ENCODE measurements around the gene ENG. TPM values are rescaled to one million over a fixed set of nuclear protein-coding genes. Genes with fewer than 3 reads are reported as not detected.
"Not testable (repeated sequence)": the region's sequence is repeated elsewhere in the genome, so short reads cannot be mapped to it uniquely, and the experiment has no call there.

Gene ENG
- polyA plus RNA-seq, 3 donors, result 74.0 to 99.8 (median 89.8) TPM

DNA sequence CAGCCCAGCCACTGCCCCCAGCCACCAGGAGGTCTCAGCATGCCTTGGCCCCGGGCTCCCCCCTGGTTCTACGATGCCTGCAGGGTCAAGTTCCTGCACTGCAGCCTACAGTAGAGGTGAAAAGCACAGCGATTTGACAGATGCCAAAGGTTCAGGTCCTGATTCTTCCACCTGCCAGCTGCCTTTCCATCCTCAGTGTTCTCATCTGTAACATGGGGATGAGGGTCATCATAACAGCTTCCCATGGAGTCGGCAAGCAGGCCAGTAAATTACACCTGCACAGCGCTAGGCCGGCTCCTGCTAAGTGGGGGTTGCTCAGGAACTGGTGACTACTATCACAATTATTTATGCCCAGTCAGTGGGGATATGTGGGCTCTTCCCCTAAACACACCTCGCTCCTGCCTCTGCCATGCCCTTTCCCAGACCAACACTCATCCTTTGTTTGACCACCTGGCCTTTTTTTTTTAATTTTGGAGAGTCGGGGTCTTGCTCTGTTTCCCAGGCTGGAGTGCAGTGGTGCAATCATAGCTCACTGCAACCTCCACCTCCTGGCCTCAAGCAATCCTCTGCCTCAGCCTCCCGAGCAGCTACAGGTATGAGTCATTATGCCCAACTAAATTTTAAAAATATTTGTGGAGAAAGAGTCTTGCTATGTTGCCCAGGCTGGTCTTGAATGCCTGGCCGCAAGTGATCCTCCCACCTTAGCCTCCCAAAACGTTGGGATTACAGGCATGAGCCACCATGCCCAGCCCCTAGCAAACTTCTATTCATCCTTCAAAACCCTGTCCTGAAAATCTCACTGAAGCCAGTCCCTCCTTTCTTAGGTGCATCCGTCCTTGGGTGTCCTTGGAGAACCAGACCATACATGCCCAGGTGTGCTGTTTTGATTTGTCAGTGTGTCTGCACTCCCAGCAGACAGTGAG, 6.4 kb downstream of the ENG start:
- no peak for DNase-seq

GRCh38 chr9:127847178-127847510, 7.3 kb downstream of the ENG start:
- no peak for DNase-seq

- DNase-seq, result no peak
Observed at GRCh38 chr9:127846443-127847177, 7.8 kb downstream of the ENG start.

GRCh38 chr9:127845619-127846018, 8.8 kb downstream of the ENG start:
- not testable (repeated sequence) for DNase-seq

DNA sequence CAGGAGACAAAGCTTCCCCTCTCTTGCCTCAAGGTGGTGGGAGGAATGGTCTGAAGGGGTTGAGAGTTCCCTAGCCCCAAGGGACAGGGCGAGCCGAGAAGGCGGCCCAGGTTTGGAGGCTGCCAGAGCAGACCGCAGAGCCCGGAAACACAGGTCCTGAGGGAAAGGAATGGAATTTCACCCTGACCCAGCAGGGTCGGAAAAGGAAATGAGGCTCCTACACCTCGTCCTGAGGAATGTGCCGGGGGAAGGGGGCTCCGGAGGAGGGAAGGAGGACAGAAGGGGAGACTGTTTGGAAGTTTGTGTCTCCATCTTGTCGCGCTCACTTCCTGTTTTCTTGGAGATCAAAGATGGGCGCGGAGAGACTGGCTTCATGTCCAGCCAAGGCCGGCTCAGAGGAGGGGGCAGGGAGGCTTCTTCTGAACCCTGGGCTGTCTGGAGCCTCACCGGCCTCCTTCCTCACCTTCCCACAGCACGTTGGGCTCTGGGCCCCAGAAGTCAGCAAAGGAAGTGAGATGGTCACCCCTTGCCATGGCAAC, 9.6 kb downstream of the ENG start:
- DNase-seq, result no peak

DNA sequence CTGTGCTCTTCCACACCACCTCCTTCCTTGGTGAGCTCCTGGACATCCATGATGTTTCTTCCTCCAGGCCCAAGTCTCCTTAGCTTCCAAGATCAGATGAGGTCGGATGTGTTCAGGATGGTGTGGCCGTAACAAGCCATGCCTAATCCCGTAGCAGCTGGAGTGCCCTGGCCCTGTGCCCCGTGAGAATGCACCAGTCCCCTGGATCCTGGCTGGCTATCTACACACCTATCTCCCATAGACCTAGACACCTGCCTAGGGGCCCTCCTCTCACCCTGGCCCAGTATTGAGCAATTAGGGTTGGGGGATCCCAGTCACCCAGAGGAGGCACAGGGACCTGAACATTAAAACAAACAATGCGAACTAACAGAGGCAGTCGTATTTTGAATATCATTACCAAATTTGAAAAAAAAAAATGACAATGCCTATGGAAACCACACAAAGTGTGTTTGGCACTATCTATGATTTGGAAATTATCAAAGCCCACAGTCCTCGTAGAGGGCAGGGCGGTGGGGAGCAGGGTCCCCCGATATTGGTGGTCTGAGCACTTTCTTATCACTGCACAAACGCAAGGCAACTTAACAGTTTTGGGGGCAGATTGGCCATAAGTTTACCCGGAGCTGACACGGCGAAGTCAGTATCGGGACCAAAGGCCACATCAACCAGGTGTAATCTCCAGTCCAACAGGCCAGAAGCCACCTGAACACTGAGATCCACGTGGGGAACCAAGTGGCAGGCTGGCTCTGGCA, 13.2 kb downstream of the ENG start:
- no peak for DNase-seq

- DNase-seq, result no peak
Observed at GRCh38 chr9:127838375-127839078, 15.9 kb downstream of the ENG start.

DNA sequence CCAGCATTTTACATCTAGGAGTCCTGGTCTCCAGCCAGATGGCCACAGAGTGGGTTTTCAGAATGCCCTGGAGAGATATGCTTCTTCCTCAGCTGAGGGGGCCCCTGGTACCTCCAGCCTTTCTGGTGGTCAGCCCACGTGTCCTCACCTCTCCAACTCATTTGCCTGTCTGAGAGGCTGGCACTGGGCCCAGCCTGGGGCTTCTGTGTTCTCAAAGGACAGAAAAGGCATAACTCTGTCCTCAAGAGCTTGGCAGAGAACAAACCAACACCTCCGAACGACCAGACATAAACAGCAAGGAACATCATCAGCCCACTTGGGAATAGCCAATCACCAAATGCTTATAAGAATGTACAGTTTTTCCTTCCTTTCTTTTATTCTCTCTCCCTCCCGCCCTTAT, 17.1 kb downstream of the ENG start:
- DNase-seq, result no peak

DNA sequence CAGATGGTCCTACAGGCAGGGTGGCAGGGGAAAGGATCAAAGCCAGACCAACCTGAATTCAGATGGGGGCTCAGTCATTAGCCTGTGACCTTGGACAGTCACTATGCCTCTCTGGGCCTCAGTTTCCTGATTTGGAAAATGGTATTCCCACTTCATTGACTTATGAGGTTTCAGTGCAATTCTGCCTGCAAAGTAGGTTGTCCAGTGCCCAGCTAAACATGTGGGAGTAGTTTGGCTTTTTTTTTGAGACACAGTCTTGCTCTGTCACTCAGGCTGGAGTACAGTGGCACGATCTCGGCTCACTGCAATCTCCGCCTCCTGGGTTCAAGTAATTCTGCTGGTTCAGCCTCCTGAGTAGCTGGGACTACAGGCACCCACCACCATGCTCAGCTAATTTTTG, 17.9 kb downstream of the ENG start:
- not testable (repeated sequence) for DNase-seq

GRCh38 chr9:127835991-127836516, 18.4 kb downstream of the ENG start:
- DNase-seq, result no peak

DNA sequence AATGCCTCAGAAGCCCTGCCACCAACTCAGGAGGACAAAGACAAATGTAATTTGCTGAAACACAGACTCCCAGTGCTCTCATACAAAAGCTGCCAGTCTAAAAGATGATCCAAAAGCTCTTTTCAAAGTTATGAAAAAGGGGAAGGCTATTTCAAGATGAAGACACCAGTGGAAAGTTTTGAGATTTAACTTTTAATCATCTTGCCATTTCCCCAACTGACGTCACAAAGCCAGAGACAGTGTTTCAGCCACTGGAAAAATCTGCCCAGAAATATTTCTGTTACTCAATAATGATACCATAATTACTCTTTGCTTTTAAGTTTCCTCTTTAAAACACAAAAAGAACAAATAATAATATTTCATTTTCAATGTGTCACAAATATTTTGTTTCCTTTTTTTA, 20.9 kb downstream of the ENG start:
- no peak for DNase-seq

DNA sequence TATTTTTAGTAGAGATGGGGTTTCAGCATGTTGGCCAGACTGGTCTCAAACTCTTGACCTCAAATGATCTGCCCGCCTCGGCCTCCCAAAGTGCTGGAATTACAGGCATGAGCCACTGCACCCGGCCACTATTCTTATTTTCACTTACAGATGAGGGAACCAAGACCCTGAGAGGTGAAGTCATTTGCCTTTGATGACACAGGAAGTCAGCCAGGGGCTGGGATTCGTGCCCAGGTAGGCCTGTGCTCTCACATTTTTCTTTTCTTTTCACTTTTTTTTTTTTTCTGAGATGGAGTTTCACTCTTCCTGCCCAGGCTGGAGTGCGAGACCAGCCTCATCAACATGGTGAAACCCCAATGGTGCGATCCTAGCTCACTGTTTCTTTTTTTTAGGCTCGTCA, 22.2 kb downstream of the ENG start:
- no peak for DNase-seq

DNA sequence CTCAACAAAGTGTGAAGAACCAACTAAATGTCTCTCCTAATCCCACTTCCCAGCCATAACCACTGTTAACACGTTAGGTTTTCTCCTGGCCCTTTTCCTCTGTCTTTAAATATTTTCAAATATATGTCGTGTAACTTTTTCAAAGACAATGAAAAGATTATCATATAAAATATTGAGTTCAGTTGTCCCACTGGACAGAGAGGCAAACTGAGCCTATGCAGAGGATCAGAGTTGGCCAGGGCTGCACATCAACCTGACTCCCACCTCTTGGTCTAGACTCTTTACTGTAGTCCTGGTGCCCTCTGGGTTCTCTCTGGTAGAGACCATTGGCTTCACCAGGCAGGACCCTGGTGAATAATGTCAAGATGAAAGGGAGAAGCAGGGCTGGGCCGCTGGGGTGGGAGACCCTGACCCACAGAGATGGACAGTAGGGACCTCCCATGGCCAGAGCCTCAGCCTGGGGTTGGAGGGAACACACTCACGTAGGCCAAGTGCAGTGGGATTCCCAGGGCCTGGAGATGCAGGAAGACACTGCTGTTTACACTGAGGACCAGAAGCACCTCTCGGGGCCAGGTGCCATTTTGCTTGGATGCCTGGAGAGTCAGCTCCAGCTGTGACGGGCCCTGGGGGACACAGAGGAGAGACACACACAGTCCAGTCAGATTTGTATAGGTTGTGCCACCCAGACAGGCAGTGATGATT, 25.1 kb downstream of the ENG start:
- DNase-seq, result no peak

DNA sequence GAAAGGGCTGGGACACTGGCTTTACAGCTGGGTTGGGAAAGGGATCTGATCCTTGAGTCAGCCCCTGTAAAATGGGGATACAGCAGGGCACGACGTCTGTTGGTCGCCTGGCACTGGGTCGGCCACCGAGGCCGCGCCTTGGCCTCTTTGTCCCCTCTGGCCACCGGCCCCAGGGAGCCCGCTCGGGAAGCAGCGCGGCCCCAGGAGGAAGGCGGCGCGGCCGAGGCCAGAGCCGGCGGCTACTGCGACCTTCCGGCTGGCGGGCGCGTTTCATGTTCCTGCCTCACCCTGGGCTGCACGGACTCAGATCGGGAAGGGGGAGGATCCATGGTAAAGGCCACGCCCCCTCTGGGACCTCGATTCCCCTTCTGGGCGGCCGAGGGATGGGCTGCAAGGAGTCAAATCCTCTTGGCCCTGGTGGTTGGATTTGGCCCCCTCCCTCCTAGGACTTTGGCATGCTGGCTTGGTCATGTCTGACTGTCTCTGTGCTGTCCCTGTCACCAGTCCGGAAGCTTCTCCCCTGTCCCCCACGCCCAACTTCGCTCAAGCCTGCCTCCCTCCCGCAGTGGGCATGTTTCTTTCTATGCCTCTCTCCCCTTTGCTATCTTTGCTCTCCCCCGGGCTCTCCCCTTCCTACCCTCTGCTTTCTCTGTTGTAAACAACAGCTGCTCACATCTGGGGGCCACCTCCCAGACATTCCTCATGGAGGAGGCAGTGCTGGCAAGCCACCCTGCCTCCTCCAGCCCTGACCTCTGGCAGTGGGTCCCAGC, 26.0 kb downstream of the ENG start:
- peak; percentile 87 for DNase-seq

DNA sequence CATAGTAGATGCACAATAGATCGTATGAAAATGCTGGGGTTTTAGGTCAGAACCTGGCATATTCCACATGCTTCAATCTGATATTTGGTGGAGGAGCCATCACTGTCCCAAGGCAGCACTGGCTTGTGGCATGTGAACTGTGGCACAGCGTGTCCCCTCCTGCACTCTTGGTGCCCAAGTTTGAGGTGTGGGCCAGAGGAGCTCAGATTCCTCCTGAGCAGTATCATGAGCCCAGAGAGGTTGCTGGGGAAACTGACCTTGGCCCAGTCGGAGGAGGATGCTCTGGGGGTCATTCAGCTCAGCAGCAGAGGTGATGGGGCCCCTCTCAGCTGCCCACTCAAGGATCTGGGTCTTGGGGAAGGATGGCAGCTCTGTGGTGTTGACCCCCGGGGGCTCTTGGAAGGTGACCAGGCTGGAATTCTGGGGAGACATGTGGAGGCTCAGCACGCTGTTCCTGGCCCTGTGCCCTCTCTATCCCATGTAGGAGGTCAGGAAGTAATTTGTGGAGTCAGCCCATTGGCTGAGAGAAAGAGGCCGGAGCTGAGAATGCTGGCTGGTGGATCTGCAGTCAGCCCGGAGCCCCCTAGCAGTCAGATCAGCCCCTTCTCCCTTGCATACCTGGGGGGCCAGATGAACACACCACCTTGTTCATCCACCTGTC, 28.1 kb downstream of the ENG start:
- no peak for DNase-seq

GRCh38 chr9:127825319-127826051, 29.0 kb downstream of the ENG start:
- DNase-seq, result no peak

DNA sequence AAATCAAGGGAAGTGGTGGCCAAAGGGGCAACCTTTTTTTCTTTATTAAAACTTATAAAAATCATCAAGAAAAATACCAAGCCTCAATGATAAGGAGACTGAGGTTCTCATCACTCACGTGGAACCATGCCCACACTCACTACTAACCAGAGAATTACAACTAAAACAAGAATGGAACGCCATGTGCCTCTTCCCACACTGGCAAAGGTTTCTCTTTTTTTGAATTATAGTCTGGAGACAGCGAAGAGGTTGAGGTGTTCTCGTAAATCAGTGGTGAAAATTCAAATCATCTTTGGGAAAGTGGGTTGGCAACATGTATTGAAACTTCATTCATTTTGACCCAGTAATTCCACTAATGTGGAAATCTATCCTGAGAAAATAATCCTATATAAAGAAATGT, 32.4 kb downstream of the ENG start:
- no peak for DNase-seq

GRCh38 chr9:127818574-127818973, 35.9 kb downstream of the ENG start:
- DNase-seq, result no peak

All from renal pelvis (tissue), 4 donors.